Endothelial cell of hepatic sinusoid (primary cell): Measurements from ENCODE around the gene NUAK2.

Source experiments
- in situ Hi-C: cut with HindIII; loops from 2 replicates; pipeline ENCODE4 v1.10.0; 2017; ENCODE audit warnings: low sequenced_read_pairs

The NUAK2 gene

DNA sequence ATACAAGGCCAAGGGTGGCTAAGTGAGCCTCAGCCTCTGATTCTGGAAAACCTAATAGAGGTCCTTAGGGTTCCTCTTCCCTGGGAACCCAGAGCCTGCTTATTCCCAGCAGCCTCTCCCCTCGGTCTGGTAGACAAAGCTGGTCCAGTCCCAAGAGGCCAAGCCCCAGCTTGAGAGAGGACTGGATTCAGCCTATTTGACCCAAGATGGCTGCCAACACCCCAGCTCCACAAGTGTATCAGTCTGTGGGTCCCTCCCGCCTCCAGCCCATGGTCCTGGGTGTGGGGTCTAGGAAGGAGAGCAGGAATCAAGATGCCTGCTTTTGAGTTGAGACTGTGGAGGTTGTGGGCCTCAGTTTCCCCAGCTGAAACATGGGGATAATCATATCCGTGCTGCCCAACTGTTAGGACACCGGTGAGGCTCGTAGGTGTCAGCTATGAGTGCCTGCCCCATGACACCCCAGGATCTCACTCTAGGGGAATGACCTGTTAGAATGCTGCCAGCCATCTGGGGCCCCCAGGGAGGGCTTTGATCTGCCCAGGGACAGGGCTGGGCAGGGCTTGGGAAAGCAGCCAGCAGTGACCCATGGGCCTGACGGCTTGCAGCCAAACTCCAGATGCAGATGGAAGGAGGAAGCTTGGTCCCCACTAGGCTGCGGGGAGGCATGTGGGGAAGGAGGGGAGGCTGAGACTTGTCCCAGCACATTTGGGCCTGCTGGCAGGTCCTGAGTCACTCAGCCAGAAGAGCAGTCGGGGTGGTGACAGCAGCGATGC is 45.4 kb downstream of the NUAK2 start:
- in situ Hi-C loops = loop anchor here (5.0 kb wide), 2 partner anchors 61 to 106 kb away; no protein-coding TSS in a partner anchor

GRCh38 chr1:205275133-205275532 is 46.4 kb downstream of the NUAK2 start:
- in situ Hi-C loops = loop anchor here (5.0 kb wide), 2 partner anchors 62 to 107 kb away; no protein-coding TSS in a partner anchor

DNA sequence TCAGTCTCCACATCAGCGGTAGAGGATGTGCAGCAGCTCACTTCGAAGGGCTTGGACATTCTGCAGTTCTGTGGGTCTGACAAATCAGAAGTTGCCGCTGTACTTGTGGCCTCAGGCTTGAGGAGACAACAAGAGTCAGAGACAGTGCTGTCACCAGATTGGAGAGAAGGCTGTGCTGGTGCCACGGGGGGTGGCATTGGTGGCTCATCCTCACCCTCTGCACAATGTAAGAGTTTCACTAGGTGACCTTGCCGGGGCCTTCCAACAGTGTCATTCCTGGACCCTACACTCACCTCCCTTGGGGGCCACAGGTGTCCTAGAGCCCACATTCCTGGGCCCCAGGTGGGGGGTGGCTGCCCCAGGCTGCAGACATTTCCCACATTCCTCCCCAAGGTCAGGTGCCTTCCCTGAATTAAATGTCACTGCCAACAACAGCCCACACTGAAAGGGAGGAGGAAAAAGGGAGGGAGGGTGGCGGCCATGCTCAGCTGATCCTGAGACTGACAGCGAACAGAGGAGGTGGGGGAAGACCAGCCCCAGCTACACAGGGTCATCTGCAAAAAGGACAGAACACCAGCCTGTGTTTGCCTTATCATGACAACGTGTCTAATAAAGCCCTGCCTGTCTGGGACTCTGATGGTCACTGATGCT is 47.4 kb downstream of the NUAK2 start:
- in situ Hi-C loops = no loop called here

DNA sequence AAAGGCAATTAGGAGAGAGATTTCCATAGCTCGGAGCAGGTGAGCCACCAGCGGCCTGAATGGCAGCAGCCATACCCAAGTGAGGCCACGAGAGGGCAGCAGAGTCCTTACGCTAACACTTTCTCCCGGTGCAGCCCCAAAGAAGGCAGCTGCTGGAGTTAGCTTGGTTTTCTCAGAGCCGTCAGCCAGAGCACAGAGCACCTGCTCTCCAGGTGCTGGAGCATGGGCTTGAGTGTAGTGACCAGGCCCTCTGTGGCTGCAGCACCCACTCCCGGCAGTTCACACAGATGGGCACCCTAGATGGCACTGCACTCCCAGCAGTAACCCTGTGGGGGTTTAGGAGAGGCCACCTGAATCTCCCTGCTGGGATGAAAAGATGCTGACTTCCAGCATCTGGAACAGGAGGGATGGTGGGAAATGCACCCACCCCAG is 48.0 kb downstream of the NUAK2 start:
- in situ Hi-C loops = no loop called here

- in situ Hi-C loops = no loop called here
Measured at GRCh38 chr1:205272536-205272935, 49.0 kb downstream of the NUAK2 start.

GRCh38 chr1:205271745-205272144 is 49.8 kb downstream of the NUAK2 start:
- in situ Hi-C loops = no loop called here

DNA sequence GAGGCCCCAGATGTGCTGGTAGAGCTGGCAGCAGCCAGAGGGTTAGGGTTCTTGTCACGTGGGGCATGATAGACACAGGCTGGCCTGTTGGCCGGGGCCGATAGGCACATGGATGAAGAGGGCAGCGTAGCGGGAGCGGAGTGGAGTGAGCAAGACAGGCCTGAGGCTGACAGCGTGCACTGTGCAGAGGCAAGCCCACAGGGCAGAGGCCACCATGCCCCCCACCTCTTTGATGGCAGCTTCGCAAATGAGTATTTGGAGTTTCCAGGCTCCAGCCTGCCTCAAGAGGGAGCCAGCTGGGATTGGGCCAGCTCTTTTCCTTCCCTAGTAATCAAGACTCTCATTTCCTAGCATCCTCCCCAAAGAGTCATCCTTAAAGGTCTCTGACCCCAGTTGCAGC is 50.3 kb downstream of the NUAK2 start:
- in situ Hi-C loops = no loop called here

GRCh38 chr1:205270764-205271163 is 50.8 kb downstream of the NUAK2 start:
- in situ Hi-C loops = no loop called here

GRCh38 chr1:205270271-205270670 is 51.3 kb downstream of the NUAK2 start:
- in situ Hi-C loops = no loop called here

- in situ Hi-C loops = no loop called here
Measured at GRCh38 chr1:205269711-205270110, 51.8 kb downstream of the NUAK2 start.

- in situ Hi-C loops = no loop called here
Measured at GRCh38 chr1:205268846-205269680, 52.5 kb downstream of the NUAK2 start.

DNA sequence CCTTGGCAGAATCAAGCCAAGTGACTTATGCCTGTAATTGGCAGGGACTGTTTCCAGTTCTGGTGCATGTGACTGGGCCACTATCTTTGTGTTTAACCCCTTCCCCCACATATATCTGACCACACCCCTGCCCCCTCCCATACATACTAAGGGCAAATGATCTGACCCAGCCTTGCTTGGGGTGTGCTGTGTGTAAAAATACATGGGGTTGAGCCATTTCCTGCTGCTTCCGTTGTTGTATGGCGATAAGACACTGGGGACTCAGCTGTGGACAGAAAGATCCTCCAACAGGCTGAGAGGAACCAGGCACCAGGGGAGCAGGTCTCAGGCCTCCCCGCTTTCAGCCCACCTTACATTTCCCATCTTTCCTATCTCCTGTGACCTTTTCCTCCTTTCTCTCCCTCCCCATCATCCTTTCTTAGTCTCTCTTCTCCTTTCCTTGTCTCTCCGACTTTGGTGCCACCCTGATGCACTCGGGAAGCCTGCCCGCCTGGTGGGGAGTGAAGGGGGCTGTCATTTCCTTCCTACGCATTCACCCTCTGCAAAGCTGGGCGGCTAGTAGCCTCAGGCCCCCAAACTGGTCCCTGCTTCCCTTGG is 54.1 kb downstream of the NUAK2 start:
- in situ Hi-C loops = no loop called here

GRCh38 chr1:205266611-205267305 is 54.8 kb downstream of the NUAK2 start:
- in situ Hi-C loops = no loop called here

GRCh38 chr1:205263580-205264190 is 57.9 kb downstream of the NUAK2 start:
- in situ Hi-C loops = no loop called here

DNA sequence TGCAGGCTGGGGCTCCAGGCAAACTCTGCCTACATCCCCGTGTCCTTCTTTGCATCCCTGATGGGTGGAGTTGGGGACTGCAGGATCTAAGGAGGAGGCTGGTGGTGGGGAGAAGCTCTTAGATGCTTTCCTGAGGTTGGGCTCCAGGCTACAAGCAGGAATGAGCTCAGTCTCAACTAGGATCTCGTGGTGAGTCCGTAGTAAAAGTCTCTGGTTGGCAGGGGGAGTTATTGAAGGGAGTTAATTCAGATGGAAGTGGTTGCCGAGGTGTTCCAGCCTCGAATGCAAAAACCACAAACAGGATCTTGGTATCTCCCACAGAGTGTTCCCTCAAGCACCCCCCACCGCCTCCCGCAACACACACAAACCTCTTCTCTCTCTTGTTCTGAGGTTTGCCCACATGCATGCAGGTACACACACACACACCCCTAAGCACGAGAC is 58.8 kb downstream of the NUAK2 start:
- in situ Hi-C loops = no loop called here

- in situ Hi-C loops = no loop called here
Measured at GRCh38 chr1:205261946-205262691, 59.4 kb downstream of the NUAK2 start.

GRCh38 chr1:205260948-205261732 is 60.4 kb downstream of the NUAK2 start:
- in situ Hi-C loops = no loop called here

DNA sequence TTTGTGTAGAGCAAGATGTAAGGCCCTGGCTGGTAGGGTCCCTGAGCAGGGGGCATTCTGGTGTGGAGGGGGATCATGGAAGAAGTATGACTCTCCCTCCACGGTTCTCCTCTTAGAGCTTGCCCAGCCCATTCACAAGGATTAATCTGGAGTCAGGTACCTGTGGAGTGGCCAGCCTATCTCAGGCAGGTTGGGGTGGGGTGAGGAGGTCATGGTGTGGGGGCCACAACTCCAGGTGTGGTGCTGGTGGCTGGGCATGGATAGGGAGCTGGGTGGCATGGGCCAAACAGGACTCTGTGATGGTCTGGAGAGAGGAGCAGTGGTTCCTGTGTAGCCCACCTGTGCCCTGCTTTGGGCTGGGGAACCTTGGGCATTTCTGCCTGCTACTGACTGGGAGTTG is 61.5 kb downstream of the NUAK2 start:
- in situ Hi-C loops = no loop called here
